Globus pallidus (tissue), 1 donor: Measurements from ENCODE around the gene EPHB1.

ENCODE experiments used
- DNase-seq: peaks from one replicate; pipeline ENCODE4 v3.0.0-alpha.2; 2015; ENCODE audit warnings: low spot score

The EPHB1 gene

GRCh38 chr3:135260025-135260424, 465.0 kb downstream of the EPHB1 start:
- DNase-seq, result no peak

GRCh38 chr3:135261214-135261775, 466.2 kb downstream of the EPHB1 start:
- no peak for DNase-seq

DNA sequence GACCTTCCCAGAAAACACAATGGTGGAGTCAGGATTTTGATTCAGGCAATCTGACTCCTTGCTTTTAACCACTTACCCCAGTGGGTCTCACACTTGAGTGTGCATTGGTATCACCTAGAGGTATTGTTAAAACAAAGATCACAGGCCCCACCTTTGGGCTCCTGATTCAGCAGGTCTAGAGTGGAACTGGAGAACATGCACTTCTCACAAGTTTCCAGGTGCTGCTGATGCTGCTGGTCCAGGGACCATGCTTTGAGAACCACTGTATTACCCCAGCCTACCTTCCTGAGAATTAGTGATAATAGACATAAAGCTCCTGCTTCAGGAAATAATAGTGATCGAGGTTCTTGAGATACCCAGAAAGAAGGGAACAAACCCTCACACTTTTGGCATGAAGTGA, 466.9 kb downstream of the EPHB1 start:
- DNase-seq, result no peak

DNA sequence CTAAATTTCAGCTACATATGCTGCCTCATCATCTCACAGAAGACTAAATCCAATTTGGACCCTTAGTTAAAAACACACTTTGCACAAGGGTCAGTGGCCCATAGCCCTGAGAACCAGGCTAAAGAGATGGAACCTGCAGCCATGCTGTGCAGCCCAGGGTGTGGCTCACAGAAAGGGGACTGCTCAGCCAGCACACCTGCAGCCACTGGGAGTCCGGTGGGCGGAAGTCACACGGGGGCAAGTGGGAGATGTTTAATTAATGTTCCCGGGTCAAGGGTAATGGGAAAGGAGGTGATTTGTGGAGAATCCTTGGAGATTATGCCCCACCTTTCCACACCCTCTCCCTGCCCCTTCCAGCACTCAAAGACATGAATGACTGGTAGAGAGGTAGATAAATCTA, 467.4 kb downstream of the EPHB1 start:
- no peak for DNase-seq

- DNase-seq, result no peak
Observed at GRCh38 chr3:135263331-135263730, 468.3 kb downstream of the EPHB1 start.

DNA sequence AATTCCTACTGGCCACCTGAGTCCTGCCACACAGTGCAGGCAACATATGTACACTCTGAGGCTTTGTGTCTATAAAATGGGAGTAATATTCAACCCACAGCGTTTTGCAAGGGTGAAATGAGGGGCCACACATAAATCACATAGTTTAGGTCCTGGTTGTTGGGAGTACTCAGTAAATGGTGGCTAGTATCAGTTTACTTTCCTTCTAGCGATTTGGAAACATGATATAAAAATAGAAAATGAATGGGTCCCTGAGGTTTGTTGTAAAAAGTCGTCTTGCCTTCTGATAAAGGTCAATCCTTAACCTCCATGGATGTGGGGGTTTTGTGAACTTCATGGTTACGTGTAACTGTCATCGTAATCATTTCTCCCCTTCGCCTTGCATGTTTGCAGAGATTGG, 472.4 kb downstream of the EPHB1 start:
- DNase-seq, result no peak

DNA sequence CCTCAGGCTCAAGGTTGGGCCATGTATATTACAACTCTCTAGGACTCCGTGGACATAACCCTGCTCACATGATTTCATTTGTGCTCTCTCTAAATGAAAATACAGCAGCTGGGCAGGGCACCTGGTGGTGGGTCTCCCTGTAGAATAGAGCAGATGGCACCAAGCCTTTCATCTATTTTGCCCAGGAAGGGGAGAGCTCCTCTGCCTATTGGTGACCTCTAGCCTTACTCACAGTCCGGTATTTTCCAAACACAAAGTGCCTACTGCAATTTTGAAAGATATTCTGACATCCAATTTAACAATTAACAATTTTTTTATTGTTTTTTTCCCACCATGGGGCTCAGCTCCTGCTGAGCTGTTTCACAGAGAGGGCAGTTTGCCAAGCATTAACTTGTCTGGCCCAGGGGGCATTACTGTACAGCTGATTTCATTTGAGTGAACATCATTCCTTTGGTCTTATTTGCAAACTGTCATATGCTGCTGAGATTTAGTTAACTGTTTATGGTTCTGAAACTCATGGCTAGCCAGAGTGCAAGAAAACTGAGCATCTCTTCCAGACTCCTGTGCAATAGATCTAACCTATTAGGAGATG, 474.0 kb downstream of the EPHB1 start:
- DNase-seq, result no peak

GRCh38 chr3:135271177-135272025, 476.3 kb downstream of the EPHB1 start:
- DNase-seq, result no peak

GRCh38 chr3:135272026-135272669, 477.1 kb downstream of the EPHB1 start:
- no peak for DNase-seq

- no peak for DNase-seq
Observed at GRCh38 chr3:135292162-135292561, 497.1 kb downstream of the EPHB1 start.

DNA sequence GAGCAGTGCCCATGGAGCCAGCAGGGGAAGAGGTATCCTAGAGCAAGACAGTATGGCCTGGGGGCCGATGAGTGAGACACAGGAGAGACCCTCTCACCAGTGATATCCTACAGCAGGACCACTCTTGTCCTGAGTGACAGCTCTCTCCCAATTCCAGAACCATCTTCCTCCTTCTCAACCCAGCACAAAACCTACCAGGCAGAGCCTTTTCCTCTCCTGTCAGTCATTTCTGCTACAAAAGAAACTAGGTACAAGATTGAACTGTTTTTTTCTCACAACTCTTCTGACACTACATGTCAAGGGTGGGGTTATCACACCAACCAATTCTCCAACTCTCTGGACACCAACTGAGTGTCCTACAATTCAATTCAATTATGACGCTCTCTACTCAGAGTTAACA, 506.6 kb downstream of the EPHB1 start:
- no peak for DNase-seq

DNA sequence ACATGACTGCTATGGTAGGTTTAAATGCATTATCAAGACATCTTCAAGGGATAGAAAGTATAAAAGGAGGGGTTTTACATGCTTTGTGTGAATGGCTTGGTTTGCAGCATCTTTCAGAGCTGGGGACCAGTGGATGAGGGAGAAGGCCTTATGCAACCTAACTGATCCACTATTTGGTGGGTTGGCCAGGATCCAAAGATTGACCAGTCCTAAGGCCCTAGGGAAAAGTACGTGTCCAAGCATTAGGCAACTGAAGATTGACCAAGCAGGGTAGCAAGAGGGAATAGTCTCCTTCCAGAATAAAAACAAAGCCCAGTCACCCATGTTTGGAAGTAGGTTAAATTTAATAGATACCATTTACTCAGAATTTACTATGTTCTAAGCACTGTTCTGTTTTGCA, 509.3 kb downstream of the EPHB1 start:
- no peak for DNase-seq
